Bronchial epithelial cell (primary cell): ENCODE measurements around the gene VWF. TPM values are rescaled to one million over a fixed set of nuclear protein-coding genes. Genes with fewer than 3 reads are reported as not detected.

Source experiments
- DNase-seq: peaks from one replicate; pipeline ENCODE4 v3.0.0-alpha.2; 2010; ENCODE audit warnings: low read depth
- FAIRE-seq: peaks from 2 replicates; lab custom pipeline; 2011; peaks lifted over from hg19 to GRCh38; lab: Jason Lieb, UNC
- H3K27me3 ChIP-seq: 2 replicates; pipeline ENCODE4 v1.5.1; 2011; ENCODE audit warnings: low read length; ENCODE audit not compliant: control insufficient read depth, insufficient read depth
- H3K36me3 ChIP-seq: 2 replicates; pipeline ENCODE4 v1.5.1; 2011; ENCODE audit warnings: low read length; ENCODE audit not compliant: control insufficient read depth, insufficient read depth
- H3K4me3 ChIP-seq: 2 replicates; pipeline ENCODE4 v1.5.1; 2011; ENCODE audit warnings: mild to moderate bottlenecking, low read depth, low read length, control low read depth
- CTCF ChIP-seq: IDR thresholded peaks from 2 replicates; pipeline ENCODE4 v1.5.1; 2011; ENCODE audit warnings: mild to moderate bottlenecking, moderate library complexity, low read length, control low read depth, inconsistent platforms; ENCODE audit not compliant: insufficient read depth, severe bottlenecking
- total RNA-seq: library from RNA; depleted of rRNA; stranded (reverse); fragments of >200 nt; gene quantifications from 2 replicates; pipeline ENCODE4 v1.2.1, GENCODE V29; 2014

The VWF gene
- total RNA-seq, 1 donor from 2014 or later: 0.26 TPM

GRCh38 chr12:6082613-6083012, 41.9 kb downstream of the VWF start:
- no peak for TF ChIP-seq CTCF
- Histone ChIP-seq H3K4me3 (no peak overlapping the region), H3K36me3 (no peaks in the 10 kb centered on the region), H3K27me3 (no peaks in the 10 kb centered on the region)
- no peak for DNase-seq
- FAIRE-seq: no peak

- TF ChIP-seq CTCF: no peak
- H3K36me3 ChIP-seq: no peaks in the 10 kb centered on the region
- FAIRE-seq (peak; percentile 86), DNase-seq (peak; percentile 74)
- no peak overlapping the region for H3K4me3 ChIP-seq
- no peaks in the 10 kb centered on the region for H3K27me3 ChIP-seq
These were observed 44.1 kb downstream of the VWF start for GRCh38 chr12:6080149-6081045.

GRCh38 chr12:6078398-6079096, 45.9 kb downstream of the VWF start:
- DNase-seq (no peak), FAIRE-seq (peak; percentile 62)
- Histone ChIP-seq H3K4me3 (no peak overlapping the region), H3K27me3 (no peaks in the 10 kb centered on the region), H3K36me3 (no peaks in the 10 kb centered on the region)
- TF ChIP-seq CTCF: no peak

GRCh38 chr12:6077692-6078083, 46.8 kb downstream of the VWF start:
- H3K4me3 ChIP-seq: no peak overlapping the region
- H3K36me3 ChIP-seq: no peaks in the 10 kb centered on the region
- no peak for TF ChIP-seq CTCF
- no peak for FAIRE-seq
- no peak for DNase-seq
- no peaks in the 10 kb centered on the region for H3K27me3 ChIP-seq

GRCh38 chr12:6076776-6077691, 47.4 kb downstream of the VWF start:
- H3K4me3 ChIP-seq: no peak overlapping the region
- DNase-seq (no peak), FAIRE-seq (no peak)
- no peaks in the 10 kb centered on the region for H3K27me3 ChIP-seq
- no peak for TF ChIP-seq CTCF
- no peaks in the 10 kb centered on the region for H3K36me3 ChIP-seq
